KMS-11 (cell line): ENCODE results near the gene NFKBIL1.

Source experiments
- H2AFZ ChIP-seq: fragments of 200-600 bp; sonication (generic); 2 replicates; pipeline ENCODE4 v1.6.1; 2016; ENCODE audit warnings: antibody characterized with exemption, mixed run types, low read depth
- H3K27ac ChIP-seq: fragments of 200-600 bp; sonication (generic); 2 replicates; pipeline ENCODE4 v1.6.1; 2016; ENCODE audit warnings: mild to moderate bottlenecking, mixed run types
- H3K27me3 ChIP-seq: fragments of 200-600 bp; sonication (generic); 2 replicates; pipeline ENCODE4 v1.6.1; 2017; ENCODE audit warnings: mild to moderate bottlenecking, low read depth, mixed run types, moderate library complexity; ENCODE audit not compliant: insufficient read depth
- H3K36me3 ChIP-seq: fragments of 200-600 bp; sonication (generic); 2 replicates; pipeline ENCODE4 v1.6.1; 2017; ENCODE audit warnings: mild to moderate bottlenecking, mixed run types; ENCODE audit not compliant: insufficient read depth
- H3K4me1 ChIP-seq: fragments of 200-600 bp; sonication (generic); 2 replicates; pipeline ENCODE4 v1.6.1; 2016; ENCODE audit warnings: mild to moderate bottlenecking, low read depth, mixed run types; ENCODE audit not compliant: poor library complexity, severe bottlenecking
- H3K4me2 ChIP-seq: fragments of 200-600 bp; sonication (generic); 2 replicates; pipeline ENCODE4 v1.7.0; 2016; ENCODE audit warnings: mild to moderate bottlenecking, mixed run types
- H3K4me3 ChIP-seq: fragments of 200-600 bp; sonication (generic); IDR thresholded peaks from 2 replicates; pipeline ENCODE4 v1.6.1; 2017; ENCODE audit warnings: low read depth, low read length, mixed read lengths; ENCODE audit not compliant: insufficient read depth
- H3K79me2 ChIP-seq: fragments of 200-600 bp; sonication (generic); 2 replicates; pipeline ENCODE4 v1.6.1; 2016; ENCODE audit warnings: low read depth, mixed run types; ENCODE audit not compliant: insufficient read depth
- H3K9ac ChIP-seq: fragments of 200-600 bp; sonication (generic); 2 replicates; pipeline ENCODE4 v1.6.1; 2016; ENCODE audit warnings: mild to moderate bottlenecking, mixed run types
- H4K20me1 ChIP-seq: fragments of 200-600 bp; sonication (generic); 2 replicates; pipeline ENCODE4 v1.6.1; 2016; ENCODE audit warnings: mild to moderate bottlenecking, mixed run types; ENCODE audit not compliant: insufficient read depth
- TF ChIP-seq, protein P1 (sequence below): fragments of 200-600 bp; sonication (generic); conservative IDR thresholded peaks from 2 replicates; pipeline ENCODE4 v1.6.1; 2017; ENCODE audit warnings: low read depth, mild to moderate bottlenecking, antibody characterized with exemption, low read length, moderate library complexity, mixed read lengths

NFKBIL1 gene

DNA sequence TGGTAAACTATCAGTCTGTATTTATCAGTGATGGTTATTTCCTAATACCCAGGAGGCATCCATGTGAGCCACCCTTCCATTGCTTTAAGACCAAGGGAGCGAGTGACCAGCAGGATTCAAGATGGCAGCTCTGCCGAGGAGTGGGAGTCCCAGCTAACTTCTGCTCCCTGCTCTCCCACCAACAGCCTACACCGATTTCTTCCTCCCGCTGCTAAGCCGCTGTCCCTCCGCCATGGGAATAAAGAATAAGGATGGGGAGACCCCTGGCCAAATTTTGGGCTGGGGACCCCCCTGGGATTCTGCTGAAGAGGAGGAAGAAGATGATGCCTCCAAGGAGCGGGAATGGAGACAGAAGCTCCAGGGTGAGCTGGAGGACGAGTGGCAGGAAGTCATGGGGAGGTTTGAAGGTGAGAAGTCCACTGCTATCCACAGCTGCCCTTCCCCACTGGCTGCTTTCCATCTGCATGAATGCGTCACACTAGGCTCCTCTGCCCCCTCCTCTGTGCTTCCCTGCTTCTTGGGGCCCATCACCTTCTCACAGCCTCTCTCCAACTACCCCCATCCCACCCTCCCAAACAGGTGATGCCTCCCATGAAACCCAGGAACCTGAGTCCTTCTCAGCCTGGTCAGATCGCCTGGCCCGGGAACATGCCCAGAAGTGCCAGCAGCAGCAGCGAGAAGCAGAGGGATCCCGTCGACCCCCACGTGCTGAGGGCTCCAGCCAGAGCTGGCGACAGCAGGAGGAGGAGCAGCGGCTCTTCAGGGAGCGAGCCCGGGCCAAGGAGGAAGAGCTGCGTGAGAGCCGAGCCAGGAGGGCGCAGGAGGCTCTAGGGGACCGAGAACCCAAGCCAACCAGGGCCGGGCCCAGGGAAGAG lies 10.3 kb downstream of the NFKBIL1 start:
- Histone ChIP-seq H3K27me3 (no peaks in the 10 kb centered on the region), H2AFZ (no peak overlapping the region), H3K27ac (no peak overlapping the region), H3K9ac (no peak overlapping the region), H4K20me1 (no peaks in the 10 kb centered on the region), H3K36me3 (no peaks in the 10 kb centered on the region), H3K4me1 (peaks cover 17% of the 10 kb centered on the region), H3K4me3 (no peak overlapping the region), H3K4me2 (no peak overlapping the region), H3K79me2 (no peaks in the 10 kb centered on the region)
- TF ChIP-seq, protein P1, sequence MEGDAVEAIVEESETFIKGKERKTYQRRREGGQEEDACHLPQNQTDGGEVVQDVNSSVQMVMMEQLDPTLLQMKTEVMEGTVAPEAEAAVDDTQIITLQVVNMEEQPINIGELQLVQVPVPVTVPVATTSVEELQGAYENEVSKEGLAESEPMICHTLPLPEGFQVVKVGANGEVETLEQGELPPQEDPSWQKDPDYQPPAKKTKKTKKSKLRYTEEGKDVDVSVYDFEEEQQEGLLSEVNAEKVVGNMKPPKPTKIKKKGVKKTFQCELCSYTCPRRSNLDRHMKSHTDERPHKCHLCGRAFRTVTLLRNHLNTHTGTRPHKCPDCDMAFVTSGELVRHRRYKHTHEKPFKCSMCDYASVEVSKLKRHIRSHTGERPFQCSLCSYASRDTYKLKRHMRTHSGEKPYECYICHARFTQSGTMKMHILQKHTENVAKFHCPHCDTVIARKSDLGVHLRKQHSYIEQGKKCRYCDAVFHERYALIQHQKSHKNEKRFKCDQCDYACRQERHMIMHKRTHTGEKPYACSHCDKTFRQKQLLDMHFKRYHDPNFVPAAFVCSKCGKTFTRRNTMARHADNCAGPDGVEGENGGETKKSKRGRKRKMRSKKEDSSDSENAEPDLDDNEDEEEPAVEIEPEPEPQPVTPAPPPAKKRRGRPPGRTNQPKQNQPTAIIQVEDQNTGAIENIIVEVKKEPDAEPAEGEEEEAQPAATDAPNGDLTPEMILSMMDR: no peak

DNA sequence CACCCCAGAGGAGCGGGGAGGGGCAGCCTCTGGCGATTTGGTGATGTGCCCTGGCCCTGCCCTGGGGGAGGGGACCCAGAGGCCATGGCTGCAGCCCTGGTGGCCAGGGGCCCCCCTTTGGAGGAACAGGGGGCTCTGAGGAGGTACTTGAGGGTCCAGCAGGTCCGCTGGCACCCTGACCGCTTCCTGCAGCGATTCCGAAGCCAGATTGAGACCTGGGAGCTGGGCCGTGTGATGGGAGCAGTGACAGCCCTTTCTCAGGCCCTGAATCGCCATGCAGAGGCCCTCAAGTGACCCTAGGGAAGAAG lies 10.9 kb downstream of the NFKBIL1 start:
- Histone ChIP-seq H3K9ac (no peak overlapping the region), H3K4me1 (peaks cover 17% of the 10 kb centered on the region), H3K4me2 (no peak overlapping the region), H3K4me3 (no peak overlapping the region), H3K27me3 (peaks cover under 1% of the 10 kb centered on the region; the same call in 1 of the 2 replicates), H4K20me1 (no peaks in the 10 kb centered on the region), H3K27ac (no peak overlapping the region), H3K36me3 (no peaks in the 10 kb centered on the region), H2AFZ (no peak overlapping the region), H3K79me2 (no peaks in the 10 kb centered on the region)
- TF ChIP-seq, protein P1: no peak

DNA sequence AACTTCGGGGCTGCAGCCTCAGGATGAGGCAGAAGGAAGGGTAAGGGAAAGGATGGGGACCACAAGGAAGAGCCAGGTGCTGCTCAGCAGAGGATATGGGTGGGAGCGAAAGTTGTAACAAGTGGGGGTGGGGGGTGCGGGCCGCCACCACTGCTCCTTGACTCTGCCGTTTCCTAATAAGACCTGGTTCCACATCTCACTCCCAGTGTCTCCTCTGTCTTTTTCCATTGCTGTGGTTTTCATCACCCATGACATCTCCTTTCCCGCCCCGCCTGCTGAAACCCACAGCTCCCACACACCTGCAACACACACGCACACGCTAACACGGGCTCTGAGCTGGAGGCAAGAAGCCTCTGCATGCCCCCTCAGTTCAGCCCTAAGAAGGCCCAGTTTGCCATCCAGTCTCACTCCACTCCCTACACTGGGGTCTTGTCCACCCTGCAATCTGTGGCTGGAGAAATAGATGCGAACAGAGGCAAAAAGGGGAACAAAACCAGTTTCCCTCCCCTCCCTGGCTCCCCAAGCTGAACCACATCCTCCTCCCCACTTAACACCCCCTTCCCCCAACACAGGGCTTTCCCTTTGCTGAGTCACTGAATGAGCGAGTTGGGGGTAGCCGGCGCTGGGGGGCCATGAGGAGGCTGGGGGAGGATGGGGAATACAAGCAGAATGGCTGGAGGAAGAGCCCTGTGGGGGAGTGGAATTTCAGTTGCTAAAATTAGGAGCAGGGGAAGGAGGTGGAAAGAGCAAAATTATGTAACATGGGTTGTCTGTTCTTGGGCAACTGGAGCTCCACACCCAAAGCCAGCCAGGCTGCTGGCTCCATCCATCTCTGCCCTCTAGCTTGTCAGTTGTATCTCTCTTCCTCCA lies 11.5 kb downstream of the NFKBIL1 start:
- H3K36me3 ChIP-seq: no peaks in the 10 kb centered on the region

DNA sequence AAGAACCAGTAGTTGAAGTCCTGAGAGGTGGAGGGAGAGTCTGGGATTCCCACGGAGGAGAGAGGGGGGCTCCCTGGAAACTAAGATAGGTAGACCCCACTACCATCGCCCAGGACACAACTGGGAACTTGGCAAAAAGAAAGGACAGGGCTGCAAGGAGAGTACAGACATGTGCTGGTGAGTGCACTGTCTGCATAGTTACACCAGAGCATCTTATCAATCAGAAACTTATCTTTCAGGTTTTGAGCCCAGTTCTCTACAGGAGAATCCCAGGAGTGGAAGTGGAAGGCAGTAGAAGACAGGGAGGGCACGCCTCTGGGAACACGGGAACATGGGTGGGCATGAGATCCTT lies 12.2 kb downstream of the NFKBIL1 start:
- H3K9ac ChIP-seq: no peak overlapping the region
- H3K36me3 ChIP-seq: no peaks in the 10 kb centered on the region
- H2AFZ ChIP-seq: no peak overlapping the region
- H3K79me2 ChIP-seq: no peaks in the 10 kb centered on the region
- no peak overlapping the region for H3K4me3 ChIP-seq
- H3K27ac ChIP-seq: no peak overlapping the region
- H3K4me2 ChIP-seq: no peak overlapping the region
- H3K4me1 ChIP-seq: peaks cover 17% of the 10 kb centered on the region
- H4K20me1 ChIP-seq: no peaks in the 10 kb centered on the region
- H3K27me3 ChIP-seq: peaks cover 6% of the 10 kb centered on the region; the same call in 1 of the 2 replicates
- TF ChIP-seq, protein P1: no peak

More for the DNA sequence above, 11.5 kb downstream of the NFKBIL1 start:
- Histone ChIP-seq H3K27me3 (peaks cover 6% of the 10 kb centered on the region; the same call in 1 of the 2 replicates), H3K9ac (no peak overlapping the region), H3K27ac (no peak overlapping the region), H3K79me2 (no peaks in the 10 kb centered on the region), H4K20me1 (no peaks in the 10 kb centered on the region), H2AFZ (no peak overlapping the region), H3K4me1 (peaks cover 17% of the 10 kb centered on the region), H3K4me2 (no peak overlapping the region), H3K4me3 (no peak overlapping the region)
- TF ChIP-seq, protein P1: no peak
